AG04449 (cell line): ENCODE results near the gene RCVRN.

Experiments
- CTCF ChIA-PET: fragments of 350-600 bp; formaldehyde crosslinking; extraction: SDS; loops from one replicate; lab custom pipeline; 2021; ENCODE audit warnings: antibody characterized with exemption; lab: Yijun Ruan, JAX
- POLR2A ChIA-PET: fragments of 400-600, 350-600 bp; formaldehyde crosslinking; extraction: SDS; loops from one replicate; lab custom pipeline; 2020; ENCODE audit warnings: antibody characterized with exemption, inconsistent platforms; lab: Yijun Ruan, JAX
- DNase-seq: peaks from one replicate; pipeline ENCODE4 v3.0.0-alpha.2; 2010; ENCODE audit warnings: low read depth, low spot score
- H3K4me3 ChIP-seq: 2 replicates; pipeline ENCODE4 v1.5.1; 2011; ENCODE audit warnings: low read depth, mild to moderate bottlenecking, control low read depth, low read length
- TF ChIP-seq, protein P1 (sequence below): IDR thresholded peaks from one replicate; pipeline ENCODE4 v1.5.1; 2011; ENCODE audit warnings: mild to moderate bottlenecking, moderate library complexity, low read length, control low read depth, inconsistent platforms; ENCODE audit not compliant: insufficient read depth; ENCODE audit errors: missing control alignments

Gene RCVRN

DNA sequence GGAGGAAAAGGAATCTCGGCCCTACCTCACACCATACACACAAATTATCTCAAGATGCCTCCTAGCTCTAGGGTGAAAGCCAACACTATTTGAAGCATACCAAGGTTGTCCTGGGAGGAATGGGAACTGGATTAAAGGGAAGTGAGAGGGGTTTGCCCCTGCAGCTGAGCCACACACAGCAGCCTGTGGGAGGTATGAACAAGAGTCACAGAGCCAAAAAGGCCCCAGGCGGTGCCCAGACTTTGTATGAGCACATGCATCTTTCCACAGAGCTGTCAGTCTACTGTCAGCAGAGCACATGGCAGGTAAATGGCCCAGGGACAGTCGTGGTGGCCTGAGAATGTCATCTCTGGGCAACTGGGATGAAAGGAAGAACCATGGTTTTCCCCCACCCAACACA, 31.0 kb upstream of the RCVRN start:
- H3K4me3 ChIP-seq = no peak overlapping the region
- no peak for DNase-seq
- TF ChIP-seq, protein P1, sequence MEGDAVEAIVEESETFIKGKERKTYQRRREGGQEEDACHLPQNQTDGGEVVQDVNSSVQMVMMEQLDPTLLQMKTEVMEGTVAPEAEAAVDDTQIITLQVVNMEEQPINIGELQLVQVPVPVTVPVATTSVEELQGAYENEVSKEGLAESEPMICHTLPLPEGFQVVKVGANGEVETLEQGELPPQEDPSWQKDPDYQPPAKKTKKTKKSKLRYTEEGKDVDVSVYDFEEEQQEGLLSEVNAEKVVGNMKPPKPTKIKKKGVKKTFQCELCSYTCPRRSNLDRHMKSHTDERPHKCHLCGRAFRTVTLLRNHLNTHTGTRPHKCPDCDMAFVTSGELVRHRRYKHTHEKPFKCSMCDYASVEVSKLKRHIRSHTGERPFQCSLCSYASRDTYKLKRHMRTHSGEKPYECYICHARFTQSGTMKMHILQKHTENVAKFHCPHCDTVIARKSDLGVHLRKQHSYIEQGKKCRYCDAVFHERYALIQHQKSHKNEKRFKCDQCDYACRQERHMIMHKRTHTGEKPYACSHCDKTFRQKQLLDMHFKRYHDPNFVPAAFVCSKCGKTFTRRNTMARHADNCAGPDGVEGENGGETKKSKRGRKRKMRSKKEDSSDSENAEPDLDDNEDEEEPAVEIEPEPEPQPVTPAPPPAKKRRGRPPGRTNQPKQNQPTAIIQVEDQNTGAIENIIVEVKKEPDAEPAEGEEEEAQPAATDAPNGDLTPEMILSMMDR = no peak
- ChIA-PET CTCF (interaction anchor here (1.2 to 4.8 kb wide), 4 partner anchors 12 to 681 kb away, joined by 3 to 31 read pairs (median 5); no protein-coding TSS in a partner anchor), POLR2A (no interaction called here)

DNA sequence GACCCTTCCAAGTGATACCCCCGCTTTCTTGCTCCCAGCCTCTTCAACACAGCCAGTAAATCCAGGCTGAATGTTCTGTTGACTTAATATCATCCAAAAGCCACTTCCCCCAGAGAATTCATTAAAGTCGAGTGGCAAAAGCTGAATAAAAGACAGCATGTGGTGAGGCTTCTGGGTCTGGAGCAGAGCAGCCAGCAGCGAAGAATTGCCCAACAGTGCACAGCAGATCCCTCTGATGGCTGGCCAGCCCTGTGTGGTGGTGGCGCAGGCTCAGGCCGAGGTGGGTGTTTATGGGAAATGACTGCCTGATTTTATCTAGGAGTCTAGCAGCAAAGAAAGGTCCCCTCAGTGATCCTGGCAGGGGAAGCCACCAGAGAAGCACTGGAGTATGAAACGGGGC, 30.3 kb upstream of the RCVRN start:
- POLR2A ChIA-PET = interaction anchor here (0.6 kb wide), 1 partner anchor 11 kb away, joined by 3 read pairs; no protein-coding TSS in a partner anchor
- no peak for DNase-seq
- no peak overlapping the region for H3K4me3 ChIP-seq
- TF ChIP-seq, protein P1 = no peak
- CTCF ChIA-PET = interaction anchor here (1.2 to 4.8 kb wide), 4 partner anchors 11 to 682 kb away, joined by 3 to 31 read pairs (median 8); no protein-coding TSS in a partner anchor

DNA sequence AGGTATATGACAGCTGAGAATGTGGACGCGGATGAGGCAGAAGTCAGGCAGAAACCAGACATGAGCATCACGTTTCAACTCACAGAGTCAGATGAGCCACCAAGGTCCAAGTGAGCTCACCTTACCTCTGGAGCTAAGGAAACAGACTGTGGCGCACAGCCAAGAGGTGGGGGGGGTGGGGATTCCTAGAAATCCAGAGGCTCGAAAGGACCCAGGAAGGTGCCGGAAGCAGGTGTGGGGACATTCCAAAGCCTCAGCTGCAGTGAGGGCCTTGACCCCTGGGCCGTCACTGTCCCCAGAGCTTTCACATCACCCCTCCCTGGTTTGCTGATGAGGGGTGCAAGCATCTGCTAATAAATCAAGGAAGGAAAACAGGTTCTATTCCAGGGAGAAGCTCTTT, 29.3 kb upstream of the RCVRN start:
- no peak overlapping the region for H3K4me3 ChIP-seq
- POLR2A ChIA-PET = no interaction called here
- CTCF ChIA-PET = interaction anchor here (2.0 to 4.8 kb wide), 2 partner anchors 10 to 25 kb away, joined by 8 to 31 read pairs; no protein-coding TSS in a partner anchor
- DNase-seq = no peak
- TF ChIP-seq, protein P1 = no peak

DNA sequence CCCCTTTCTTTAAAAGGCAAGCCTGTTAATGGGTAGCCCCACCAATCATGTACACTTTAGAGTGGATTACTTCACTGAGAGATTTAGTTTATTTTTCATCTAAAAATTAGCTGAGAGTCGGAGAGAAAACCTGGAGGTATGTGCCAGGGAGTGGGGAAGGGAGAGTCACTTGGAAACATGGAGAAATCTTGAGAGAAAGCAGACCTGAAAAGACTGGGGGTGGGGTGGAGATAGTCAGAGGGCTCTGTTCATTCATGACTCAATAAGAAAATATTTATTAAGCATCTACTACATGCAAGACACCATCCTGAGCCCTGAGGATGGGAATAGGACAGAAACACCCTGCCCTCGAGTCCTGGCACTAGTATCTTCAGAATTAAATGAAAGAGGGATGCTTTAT, 27.4 kb upstream of the RCVRN start:
- H3K4me3 ChIP-seq = no peak overlapping the region
- POLR2A ChIA-PET = no interaction called here
- CTCF ChIA-PET = interaction anchor here (1.8 kb wide), 1 partner anchor 685 kb away, joined by 6 read pairs; no protein-coding TSS in a partner anchor
- TF ChIP-seq, protein P1 = no peak
- no peak for DNase-seq

GRCh38 chr17:9931144-9931741, 26.2 kb upstream of the RCVRN start:
- ChIA-PET CTCF (interaction anchor here (1.2 to 1.8 kb wide), 2 partner anchors 28 to 686 kb away, joined by 3 to 6 read pairs; no protein-coding TSS in a partner anchor), POLR2A (no interaction called here)
- H3K4me3 ChIP-seq = no peak overlapping the region
- no peak for DNase-seq
- TF ChIP-seq, protein P1 = no peak

GRCh38 chr17:9929871-9930270, 24.8 kb upstream of the RCVRN start:
- no peak overlapping the region for H3K4me3 ChIP-seq
- ChIA-PET POLR2A (interaction anchor here (0.6 kb wide), 1 partner anchor 26 kb away, joined by 3 read pairs; no protein-coding TSS in a partner anchor), CTCF (interaction anchor here (1.2 to 7.3 kb wide), 3 partner anchors 11 to 687 kb away, joined by 3 to 124 read pairs (median 11); no protein-coding TSS in a partner anchor)
- no peak for DNase-seq
- TF ChIP-seq, protein P1 = no peak
